ENCODE data around the gene BBS2. TPM values are rescaled to one million over a fixed set of nuclear protein-coding genes. Genes with fewer than 3 reads are reported as not detected.
A peak's percentile ranks its signal among the peaks of the same experiment; 100 is the strongest.

Gene BBS2, protein sequence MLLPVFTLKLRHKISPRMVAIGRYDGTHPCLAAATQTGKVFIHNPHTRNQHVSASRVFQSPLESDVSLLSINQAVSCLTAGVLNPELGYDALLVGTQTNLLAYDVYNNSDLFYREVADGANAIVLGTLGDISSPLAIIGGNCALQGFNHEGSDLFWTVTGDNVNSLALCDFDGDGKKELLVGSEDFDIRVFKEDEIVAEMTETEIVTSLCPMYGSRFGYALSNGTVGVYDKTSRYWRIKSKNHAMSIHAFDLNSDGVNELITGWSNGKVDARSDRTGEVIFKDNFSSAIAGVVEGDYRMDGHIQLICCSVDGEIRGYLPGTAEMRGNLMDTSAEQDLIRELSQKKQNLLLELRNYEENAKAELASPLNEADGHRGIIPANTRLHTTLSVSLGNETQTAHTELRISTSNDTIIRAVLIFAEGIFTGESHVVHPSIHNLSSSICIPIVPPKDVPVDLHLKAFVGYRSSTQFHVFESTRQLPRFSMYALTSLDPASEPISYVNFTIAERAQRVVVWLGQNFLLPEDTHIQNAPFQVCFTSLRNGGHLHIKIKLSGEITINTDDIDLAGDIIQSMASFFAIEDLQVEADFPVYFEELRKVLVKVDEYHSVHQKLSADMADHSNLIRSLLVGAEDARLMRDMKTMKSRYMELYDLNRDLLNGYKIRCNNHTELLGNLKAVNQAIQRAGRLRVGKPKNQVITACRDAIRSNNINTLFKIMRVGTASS
- 100 to 1,000 TPM in 1 of 4 donors, 10 to 100 TPM in 3; 44.1 to 209 (median 82.8) TPM for total RNA-seq

DNA sequence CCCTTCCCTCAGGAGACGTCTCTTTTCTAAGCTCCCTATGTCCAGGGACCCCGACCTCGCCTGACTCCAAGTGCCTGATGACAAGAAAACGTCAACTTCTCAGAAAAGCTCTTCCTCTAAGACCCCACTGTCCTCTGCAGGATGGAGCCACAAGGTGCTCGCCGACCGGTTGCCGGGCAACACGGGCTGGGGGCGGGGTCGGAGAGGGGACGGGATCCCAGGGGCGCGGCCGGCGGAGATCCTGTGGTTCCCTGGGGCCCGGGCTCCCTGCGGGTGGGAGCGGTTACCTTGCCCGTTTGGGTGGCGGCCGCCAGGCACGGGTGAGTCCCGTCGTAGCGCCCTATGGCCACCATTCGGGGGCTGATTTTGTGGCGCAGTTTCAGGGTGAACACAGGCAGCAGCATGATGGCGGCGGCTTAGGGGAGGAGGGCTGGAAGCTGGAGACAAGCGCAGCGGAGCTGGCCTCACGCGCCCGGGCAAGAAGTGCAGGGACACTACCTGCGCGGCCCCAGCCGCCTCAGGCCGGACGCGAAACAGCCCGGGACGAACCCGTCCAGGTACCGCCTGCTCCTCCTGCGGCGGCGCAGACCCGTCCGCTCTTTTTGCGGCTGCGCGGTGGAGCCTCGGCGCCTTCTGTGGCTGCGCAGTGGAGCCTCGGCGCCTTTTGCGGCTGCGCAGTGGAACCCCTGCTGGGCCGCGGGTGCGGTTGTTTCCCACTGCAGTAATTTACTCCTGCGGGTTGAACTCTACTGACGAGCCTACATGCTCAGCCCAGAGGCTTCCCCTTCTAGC lies at the start of gene BBS2:
Gene BBS2, minus strand, starts transcription at position 566 of the 792 bp plus-strand sequence. Its CDS starts 162 bp downstream, at position 404.
- Histone ChIP-seq H3K9me3 (no peaks in the 10 kb centered on the region), H3K4me3 (peak within 1 kb of the TSS; percentile 77 to 89), H3K4me1 (peaks cover 0 to 4% of the 10 kb centered on the region in 2 donors), H3K36me3 (no peaks in the 10 kb centered on the region), H3K27ac (peak within 1 kb of the TSS; percentile 84 to 86), H3K27me3 (no peaks in the 10 kb centered on the region)
- intact Hi-C loops (cut with DNase I; ENCODE audit: low total_unique reads): loop anchor here (10.0 kb wide), 1 partner anchor 185 kb away; no protein-coding TSS in a partner anchor
- DNase-seq: peak; percentile 83 to 90
- TF ChIP-seq POLR2A (IDR thresholded peaks at IDR 0.05): peak; percentile 59 to 84
- TF ChIP-seq, protein P1, sequence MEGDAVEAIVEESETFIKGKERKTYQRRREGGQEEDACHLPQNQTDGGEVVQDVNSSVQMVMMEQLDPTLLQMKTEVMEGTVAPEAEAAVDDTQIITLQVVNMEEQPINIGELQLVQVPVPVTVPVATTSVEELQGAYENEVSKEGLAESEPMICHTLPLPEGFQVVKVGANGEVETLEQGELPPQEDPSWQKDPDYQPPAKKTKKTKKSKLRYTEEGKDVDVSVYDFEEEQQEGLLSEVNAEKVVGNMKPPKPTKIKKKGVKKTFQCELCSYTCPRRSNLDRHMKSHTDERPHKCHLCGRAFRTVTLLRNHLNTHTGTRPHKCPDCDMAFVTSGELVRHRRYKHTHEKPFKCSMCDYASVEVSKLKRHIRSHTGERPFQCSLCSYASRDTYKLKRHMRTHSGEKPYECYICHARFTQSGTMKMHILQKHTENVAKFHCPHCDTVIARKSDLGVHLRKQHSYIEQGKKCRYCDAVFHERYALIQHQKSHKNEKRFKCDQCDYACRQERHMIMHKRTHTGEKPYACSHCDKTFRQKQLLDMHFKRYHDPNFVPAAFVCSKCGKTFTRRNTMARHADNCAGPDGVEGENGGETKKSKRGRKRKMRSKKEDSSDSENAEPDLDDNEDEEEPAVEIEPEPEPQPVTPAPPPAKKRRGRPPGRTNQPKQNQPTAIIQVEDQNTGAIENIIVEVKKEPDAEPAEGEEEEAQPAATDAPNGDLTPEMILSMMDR (IDR thresholded peaks at IDR 0.05): peak in 2 of 4 experiments; percentile 9 to 11

DNA sequence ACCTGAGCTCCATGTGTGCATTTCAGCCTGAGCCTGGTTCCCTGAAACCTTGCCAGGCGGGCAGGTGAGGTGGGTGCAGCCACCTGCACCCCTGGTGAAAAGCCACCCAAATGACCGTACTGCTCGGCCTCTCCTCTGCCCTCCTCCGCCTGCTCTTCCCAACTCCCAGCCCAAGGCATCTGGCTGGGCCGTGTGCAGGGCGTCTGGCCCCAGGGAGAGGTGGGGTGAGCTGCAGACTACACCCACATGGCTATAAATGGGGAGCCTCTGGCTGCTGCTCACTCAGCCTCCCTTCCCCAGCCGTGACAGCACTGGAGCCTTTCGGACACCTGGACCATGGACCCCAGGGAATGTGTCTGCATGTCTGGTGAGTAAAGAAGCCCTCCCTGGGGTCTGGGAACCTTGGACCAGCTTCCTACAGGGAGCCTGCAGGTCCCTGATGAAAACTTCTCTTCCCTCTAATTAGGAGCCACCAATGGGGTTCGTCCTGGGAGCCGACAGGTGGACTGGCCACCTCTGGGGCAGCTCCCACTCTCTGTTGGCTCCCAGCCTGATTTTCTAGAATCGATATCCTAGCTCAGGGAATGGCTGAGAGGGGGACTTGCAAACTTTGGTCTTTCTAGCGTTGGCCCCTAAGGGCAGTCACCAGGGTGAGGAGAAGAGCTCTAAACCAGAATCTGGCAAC lies 45.1 kb upstream of the BBS2 start, which contains the start of gene MT4:
Gene MT4, plus strand, starts transcription at position 281 of the 685 bp plus-strand sequence. Its CDS starts 56 bp downstream, at position 337.
- Histone ChIP-seq H3K36me3 (no peaks in the 10 kb centered on the region), H3K27ac (no peak within 1 kb of the TSS), H3K27me3 (no peaks in the 10 kb centered on the region), H3K4me1 (no peaks in the 10 kb centered on the region), H3K4me3 (no peak within 1 kb of the TSS), H3K9me3 (no peaks in the 10 kb centered on the region)
- no peak for TF ChIP-seq POLR2A (IDR thresholded peaks at IDR 0.05)
- TF ChIP-seq, protein P1 (IDR thresholded peaks at IDR 0.05): no peak
- intact Hi-C loops (cut with DNase I; ENCODE audit: low total_unique reads): no loop called here
- no peak for DNase-seq

DNA sequence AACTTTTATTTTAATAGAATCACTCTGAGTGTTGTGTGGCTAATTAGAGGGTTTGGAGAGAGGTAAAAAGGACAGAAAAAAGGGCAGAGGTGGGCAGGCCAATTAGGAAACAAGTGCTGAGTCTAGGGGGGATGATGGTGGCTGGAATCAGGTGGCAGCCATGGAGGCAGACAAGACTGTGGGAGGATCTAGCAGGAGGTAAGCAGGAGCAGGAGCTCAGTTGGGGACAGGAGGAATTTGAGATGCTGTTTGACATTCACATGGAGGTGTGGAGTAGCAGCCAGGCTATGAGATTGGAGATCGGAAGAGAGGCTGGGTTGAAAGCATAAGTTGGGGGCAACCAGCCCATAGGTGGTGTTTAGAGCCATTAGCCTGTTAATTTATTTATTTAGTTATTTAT lies 41.3 kb upstream of the BBS2 start:
- Histone ChIP-seq H3K4me3 (no peak overlapping the region), H3K27me3 (no peaks in the 10 kb centered on the region), H3K27ac (no peak overlapping the region), H3K36me3 (no peaks in the 10 kb centered on the region), H3K9me3 (no peaks in the 10 kb centered on the region), H3K4me1 (no peaks in the 10 kb centered on the region)
- no peak for TF ChIP-seq POLR2A (IDR thresholded peaks at IDR 0.05)
- TF ChIP-seq, protein P1 (IDR thresholded peaks at IDR 0.05): no peak
- intact Hi-C loops (cut with DNase I; ENCODE audit: low total_unique reads): no loop called here
- DNase-seq: no peak

DNA sequence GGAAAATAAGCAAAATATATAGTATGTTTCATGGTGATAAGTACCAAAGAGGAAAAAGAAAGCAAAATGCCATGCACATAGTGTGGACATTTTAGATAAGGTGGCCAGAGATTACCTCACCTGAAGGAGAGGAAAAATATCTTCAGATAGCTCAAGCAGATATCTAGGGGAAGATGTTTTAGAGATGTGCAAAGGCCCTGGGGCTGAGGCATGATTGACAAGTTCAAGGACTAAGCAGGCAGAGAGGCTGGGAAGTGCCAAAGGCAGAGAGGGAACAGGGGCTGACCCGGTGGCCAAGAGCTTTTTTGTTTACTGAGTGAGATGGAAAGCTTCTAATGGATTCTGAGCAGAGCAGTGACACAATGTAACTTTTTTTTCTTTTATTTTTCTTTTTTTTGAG lies 40.6 kb upstream of the BBS2 start:
- Histone ChIP-seq H3K27me3 (no peaks in the 10 kb centered on the region), H3K27ac (no peak overlapping the region), H3K9me3 (no peaks in the 10 kb centered on the region), H3K36me3 (no peaks in the 10 kb centered on the region), H3K4me1 (no peaks in the 10 kb centered on the region), H3K4me3 (no peak overlapping the region)
- intact Hi-C loops (cut with DNase I; ENCODE audit: low total_unique reads): no loop called here
- TF ChIP-seq, protein P1 (IDR thresholded peaks at IDR 0.05): no peak
- TF ChIP-seq POLR2A (IDR thresholded peaks at IDR 0.05): no peak
- DNase-seq: no peak

Data from uterus (tissue), 4 donors.